NCI-H2107 (cell line): ENCODE measurements around the gene DUSP9.

Experiments used
- DNase-seq: peaks from one replicate; lab custom pipeline; 2025; lab: John Stamatoyannopoulos, UW

The DUSP9 gene

GRCh38 chrX:153647461-153648357, 706 bp downstream of the DUSP9 start:
- DNase-seq: no peak

DNA sequence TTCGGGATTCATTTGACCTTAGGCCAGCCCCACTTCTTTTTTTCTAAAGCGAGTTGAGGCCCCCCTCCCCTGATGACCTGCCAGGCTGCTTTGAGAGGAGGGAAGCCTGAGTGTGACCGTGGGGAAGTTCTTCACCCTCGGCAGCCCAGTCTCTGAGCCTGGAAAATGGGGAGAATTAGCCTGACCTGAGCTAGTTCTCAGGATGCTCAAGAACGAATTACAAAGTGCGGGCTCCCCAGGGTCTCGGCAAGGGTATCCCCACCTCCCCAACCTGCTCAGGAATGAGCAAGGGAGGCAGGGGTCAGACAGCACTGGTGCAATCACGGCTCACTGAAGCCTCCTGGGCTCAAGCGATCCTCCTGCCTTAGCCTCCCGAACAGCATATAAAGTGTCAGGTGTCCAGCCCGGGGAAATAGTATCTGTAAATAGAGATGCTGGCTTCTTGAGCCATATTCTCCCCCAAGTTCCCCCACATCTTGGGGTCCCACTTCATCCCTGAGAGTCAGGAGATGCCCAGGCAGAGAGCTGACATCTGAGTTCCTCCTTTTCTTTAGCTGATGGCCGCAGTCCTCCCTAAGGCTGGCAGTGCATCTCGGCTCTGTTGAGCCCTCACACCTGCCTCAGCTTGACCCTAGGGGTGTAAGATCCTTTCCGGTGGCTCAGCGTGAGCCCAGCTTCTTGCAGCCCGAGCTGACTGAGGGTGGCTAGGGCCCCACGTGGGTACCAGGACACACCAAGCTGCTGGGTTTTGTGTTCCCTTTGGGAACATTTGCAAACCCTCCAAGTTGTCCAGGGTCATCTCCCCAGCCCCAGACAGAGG, 1.6 kb downstream of the DUSP9 start:
- DNase-seq: no peak

DNA sequence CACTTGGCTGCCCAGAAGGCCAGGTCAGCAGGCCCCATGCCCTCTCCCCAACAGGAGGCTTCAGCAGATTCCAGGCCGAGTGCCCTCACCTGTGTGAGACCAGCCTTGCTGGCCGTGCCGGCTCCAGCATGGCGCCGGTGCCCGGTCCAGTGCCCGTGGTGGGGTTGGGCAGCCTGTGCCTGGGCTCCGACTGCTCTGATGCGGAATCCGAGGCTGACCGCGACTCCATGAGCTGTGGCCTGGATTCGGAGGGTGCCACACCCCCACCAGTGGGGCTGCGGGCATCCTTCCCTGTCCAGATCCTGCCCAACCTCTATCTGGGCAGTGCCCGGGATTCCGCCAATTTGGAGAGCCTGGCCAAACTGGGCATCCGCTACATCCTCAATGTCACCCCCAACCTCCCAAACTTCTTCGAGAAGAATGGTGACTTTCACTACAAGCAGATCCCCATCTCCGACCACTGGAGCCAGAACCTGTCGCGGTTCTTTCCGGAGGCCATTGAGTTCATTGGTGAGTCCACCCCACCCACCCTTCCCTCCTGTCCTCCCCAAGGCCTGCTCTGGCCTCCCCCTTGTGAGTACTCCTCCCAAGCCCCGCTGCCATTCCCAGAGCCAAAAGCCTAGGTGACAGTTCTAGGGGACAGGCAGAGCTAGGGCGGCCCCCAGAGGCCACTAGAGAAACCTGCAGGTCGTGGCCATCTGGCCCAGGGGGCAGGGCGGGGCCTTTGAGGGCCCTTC, 2.3 kb downstream of the DUSP9 start:
- no peak for DNase-seq

DNA sequence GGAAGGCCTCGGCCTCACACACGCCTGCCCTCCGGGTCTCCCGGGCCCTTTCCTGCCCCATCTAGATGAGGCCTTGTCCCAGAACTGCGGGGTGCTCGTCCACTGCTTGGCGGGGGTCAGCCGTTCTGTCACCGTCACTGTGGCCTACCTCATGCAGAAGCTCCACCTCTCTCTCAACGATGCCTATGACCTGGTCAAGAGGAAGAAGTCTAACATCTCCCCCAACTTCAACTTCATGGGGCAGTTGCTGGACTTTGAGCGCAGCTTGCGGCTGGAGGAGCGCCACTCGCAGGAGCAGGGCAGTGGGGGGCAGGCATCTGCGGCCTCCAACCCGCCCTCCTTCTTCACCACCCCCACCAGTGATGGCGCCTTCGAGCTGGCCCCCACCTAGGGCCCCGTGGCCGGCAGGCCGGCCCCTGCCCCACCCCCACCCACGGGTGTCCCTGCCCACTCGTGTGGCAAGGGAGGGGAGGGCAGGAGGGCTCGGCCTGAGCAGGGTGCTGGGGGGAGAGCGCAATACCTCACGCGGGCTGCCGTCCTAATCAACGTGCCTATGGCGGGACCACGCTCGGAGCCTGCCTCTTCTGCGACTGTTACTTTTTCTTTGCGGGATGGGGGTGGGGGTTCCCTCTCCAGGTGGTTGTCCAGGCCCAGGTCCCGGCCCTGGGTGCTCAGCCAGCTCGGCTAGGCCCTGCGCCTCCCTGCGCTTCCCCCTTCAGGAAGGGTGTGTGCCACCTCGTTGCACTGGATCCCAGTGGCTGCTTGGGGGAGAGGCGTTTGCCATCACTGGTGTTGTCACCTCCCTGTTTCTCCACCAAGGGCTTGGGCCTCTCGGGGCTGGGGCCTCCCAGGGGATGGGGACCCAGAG, 3.1 kb downstream of the DUSP9 start:
- DNase-seq: no peak

DNA sequence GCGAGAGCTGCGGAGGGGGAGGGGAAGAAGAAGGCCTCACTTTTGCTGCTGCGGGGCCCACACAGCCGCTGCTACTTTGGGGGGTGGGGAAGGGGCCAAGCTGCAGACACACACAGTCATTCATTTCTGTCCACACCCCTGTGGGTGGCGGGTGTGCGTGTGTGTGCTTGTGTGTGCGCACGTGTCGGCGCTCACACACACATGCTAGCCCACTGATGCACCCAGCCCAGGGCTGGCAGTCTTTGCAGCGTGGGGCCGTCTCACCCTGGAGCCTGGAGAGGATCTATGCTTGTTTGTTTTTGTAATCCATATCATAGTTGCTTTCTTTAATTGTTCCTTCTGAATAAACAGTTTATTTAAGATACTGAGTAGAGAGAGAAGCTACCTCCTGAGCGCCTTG, 4.0 kb downstream of the DUSP9 start:
- no peak for DNase-seq

DNA sequence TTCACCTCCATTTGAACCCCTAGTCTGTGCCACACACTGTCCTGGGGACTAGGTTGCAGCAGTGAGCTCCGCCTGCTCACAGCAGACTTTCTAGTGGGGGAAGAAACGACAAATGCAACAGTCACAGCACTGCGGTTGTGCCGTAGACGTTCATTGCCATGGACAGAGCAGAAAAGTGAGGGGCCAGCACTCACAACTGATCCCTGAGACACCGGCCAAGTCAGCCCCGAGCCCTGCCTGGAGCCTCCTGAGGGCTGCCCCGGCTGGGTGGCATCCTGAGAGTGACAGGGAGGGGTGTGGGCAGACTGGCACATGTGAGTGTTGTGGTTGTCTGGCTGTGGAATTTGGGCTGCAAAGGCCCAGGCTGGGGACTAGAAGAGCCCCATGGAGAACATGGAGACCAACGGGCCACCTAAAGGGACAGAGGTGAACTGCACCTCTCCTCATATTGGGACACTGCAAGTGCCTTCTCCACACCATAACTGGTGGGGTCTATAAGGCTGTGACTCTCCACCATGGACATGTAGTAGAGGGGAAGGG, 4.6 kb downstream of the DUSP9 start:
- DNase-seq: no peak

DNA sequence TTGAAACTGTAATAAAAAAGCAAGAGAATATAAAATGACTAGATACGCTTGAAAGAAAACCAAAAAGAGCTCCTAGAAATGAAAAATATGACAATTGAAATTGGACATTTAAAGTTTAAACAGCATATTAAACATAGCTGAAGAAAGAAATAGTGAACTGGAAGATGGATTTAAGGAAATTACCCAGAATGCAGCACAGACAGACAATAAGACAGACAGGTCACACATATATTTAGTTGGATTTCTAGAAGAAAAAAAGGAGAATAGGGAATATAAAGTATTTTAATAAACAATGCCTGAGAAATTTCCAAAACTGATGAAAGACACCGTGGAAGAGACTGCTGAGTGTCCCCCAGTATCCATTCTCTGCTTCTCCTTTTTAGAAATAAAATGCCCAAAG, 6.6 kb downstream of the DUSP9 start:
- DNase-seq: no peak

GRCh38 chrX:153657161-153657560, 10.2 kb downstream of the DUSP9 start:
- no peak for DNase-seq

- no peak for DNase-seq
Observed at GRCh38 chrX:153659268-153659667, 12.3 kb downstream of the DUSP9 start.

- DNase-seq: no peak
Observed at GRCh38 chrX:153662266-153662665, 15.3 kb downstream of the DUSP9 start.

- no peak for DNase-seq
Observed at GRCh38 chrX:153665726-153666306, 18.8 kb downstream of the DUSP9 start.

DNA sequence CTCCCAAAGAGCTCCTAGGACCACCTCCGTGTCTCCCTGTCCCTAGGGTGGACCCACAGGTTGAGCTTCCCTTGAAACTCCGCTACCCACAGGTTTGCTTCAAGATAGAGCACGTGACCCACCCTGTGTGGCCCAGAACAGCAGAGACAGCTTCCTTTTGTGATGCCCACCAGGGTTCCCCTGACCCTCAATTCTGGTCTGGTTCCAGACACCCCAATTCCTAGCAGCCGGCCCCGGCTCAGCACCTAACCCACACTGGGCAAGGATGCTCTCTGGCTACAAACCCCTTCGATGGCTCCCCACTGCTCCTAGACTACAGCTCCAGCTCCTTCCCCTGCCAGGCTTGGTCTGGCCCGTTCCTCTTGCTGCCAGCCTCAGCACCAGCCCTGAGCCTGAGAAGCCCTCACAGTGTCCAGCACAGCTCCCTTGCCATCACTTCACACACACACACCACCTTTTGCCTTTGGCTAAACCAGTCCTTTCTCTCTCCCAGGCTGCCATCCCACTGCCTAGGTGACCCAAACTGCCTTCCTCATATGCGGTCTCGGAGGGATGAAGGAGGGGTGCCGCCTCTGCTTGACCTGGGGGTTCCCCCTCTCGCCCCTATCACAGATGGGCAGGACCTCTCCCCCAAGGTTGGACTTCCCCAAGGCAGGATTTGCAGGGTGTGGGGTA, 20.4 kb downstream of the DUSP9 start:
- DNase-seq: no peak

DNA sequence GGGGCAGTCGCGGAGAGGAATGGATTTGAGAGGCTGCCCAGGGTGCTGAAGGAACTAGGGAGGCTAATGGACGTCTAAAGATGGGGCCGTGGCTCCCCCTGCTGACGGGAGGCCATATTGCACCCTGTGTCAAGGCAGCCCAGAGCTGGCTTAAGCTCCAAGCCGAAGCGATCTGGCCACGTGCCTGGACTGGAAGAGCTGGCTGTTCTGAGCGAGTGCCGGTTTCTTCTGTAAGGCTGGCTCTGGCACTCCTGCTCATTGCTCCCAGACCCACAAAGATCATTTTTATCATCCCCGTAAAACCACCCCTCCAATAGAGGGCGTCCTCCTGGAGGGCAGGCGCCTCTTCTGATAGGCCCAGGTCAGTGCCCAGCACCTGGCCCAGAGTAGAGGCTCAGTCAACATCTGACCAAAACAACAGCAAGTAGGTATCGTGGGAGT, 21.0 kb downstream of the DUSP9 start:
- peak; percentile 76 for DNase-seq

GRCh38 chrX:153668423-153669173, 21.6 kb downstream of the DUSP9 start:
- DNase-seq: no peak

DNA sequence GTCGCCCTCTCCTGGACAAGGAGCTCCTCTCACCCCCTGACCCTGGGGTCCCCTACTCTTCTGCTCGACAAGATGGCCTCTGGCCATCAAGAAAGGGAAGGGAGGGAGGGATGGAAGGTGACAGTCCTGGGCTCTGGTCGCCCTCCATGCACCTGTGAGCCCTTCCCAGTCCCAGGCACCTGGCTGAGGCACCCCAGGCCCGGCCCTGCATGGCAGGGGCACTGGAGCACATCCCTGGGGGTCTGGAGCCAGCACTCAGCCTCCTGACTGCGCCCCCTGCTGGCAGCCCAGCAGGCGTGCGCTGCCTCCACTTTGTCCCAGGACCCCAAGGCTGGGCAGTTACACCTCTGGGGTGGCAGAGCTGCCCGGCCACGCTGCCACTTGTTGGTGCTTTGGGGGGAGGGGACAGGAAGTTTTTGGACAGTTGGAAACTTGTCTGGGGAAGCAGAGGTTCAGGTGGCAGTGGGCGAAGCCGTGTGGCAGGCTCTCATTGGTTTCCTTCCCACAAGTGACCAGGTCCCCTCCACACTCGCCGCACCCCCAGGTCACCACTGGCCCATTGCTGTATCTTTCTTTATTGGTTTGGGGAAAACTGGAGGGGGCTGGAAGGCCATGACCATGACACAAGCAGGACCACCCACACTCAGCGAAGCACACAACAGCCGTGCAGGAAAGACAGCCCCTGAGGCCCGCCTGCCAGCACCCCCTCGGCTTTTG, 22.3 kb downstream of the DUSP9 start:
- DNase-seq: no peak

DNA sequence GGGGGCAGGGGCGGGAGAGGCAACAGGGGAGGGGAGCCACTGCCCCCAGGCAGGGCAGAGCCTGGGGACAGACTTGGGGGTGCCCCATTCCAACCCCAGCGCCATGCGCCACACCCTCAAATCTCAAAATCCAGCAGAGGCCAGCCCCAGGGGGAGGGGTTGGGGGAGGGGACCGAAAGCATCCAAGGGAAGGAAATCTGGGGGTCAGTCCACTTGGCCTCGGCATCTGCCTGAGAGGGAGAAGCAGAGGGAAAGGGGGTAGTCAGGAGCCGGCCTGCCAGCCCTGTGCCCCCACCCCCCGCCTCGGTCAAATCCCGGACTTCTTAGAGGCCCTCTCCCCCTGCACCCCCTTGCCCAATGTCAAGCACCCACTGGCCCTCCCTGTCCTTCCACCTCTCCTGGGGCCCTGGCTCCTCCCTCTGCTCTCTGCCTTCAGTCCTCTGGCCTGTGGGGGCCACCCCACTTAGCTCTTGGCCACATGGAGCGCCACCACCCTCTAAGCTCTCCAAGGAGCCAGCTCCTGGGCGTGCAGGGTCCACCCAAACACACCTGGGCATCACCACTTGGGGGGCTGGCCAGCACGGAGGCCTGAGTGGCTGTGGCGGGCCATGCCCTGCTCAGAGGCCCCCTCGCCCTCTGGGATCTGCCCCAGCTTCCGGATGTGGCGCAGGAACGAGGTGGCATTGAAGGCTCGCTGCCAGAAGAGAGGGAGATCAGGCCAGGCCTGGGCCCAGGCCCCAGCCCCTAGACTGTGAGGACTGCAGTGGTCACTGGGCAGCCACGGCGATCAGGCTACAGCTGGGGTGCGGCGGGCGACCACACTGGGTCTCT, 23.1 kb downstream of the DUSP9 start:
- DNase-seq: no peak

GRCh38 chrX:153670748-153671588, 24.0 kb downstream of the DUSP9 start:
- DNase-seq: no peak
